ENCODE results near the gene IER2.
"Not testable (repeated sequence)": the region's sequence is repeated elsewhere in the genome, so short reads cannot be mapped to it uniquely, and the experiment has no call there.

The IER2 gene

GRCh38 chr19:13171146-13171545, 20.9 kb downstream of the IER2 start:
- Histone ChIP-seq H3K36me3 (ENCODE audit: control insufficient read depth, insufficient read depth, low read length) (no peaks in the 10 kb centered on the region), H3K79me2 (ENCODE audit: control insufficient read depth, insufficient read depth, low read length) (no peaks in the 10 kb centered on the region), H3K4ac (ENCODE audit: low read depth, low read length) (no peak overlapping the region), H2BK15ac (replicated peaks; ENCODE audit: low read depth) (no peak overlapping the region), H3K9ac (ENCODE audit: low read length) (no peak overlapping the region), H4K5ac (ENCODE audit: low read length) (no peak overlapping the region), H4K8ac (ENCODE audit: low read depth, low read length) (no peak overlapping the region), H3K4me3 (ENCODE audit: low read length) (no peak overlapping the region), H2BK120ac (ENCODE audit: low read depth, low read length) (no peak overlapping the region), H3K56ac (ENCODE audit: low read length) (no peak overlapping the region), H3K4me1 (ENCODE audit: control insufficient read depth, low read depth, low read length) (peaks cover 2% of the 10 kb centered on the region), H3K18ac (ENCODE audit: low read length) (no peak overlapping the region), H2BK5ac (ENCODE audit: low read length) (no peak overlapping the region), H3K4me2 (ENCODE audit: low read length) (no peak overlapping the region), H2AK5ac (ENCODE audit: low read length) (no peak overlapping the region), H3K27ac (ENCODE audit: low read depth, low read length) (no peak overlapping the region), H3K23ac (ENCODE audit: low read length) (no peak overlapping the region), H3K79me1 (ENCODE audit: low read length) (no peaks in the 10 kb centered on the region), H3K27me3 (ENCODE audit: insufficient read depth, low read length, poor library complexity) (no peaks in the 10 kb centered on the region)
- WGBS (ENCODE audit: extremely low coverage, insufficient coverage, low lambda C conversion rate), result no CpG with 5 or more reads among the region's 7 CpGs
- no peak for DNase-seq

GRCh38 chr19:13172346-13173138, 22.3 kb downstream of the IER2 start:
- Histone ChIP-seq H4K5ac (ENCODE audit: low read length) (no peak overlapping the region), H3K27ac (ENCODE audit: low read depth, low read length) (no peak overlapping the region), H2BK5ac (ENCODE audit: low read length) (no peak overlapping the region), H3K79me1 (ENCODE audit: low read length) (no peaks in the 10 kb centered on the region), H3K56ac (ENCODE audit: low read length) (peak overlapping the region; percentile 28), H3K4ac (ENCODE audit: low read depth, low read length) (no peak overlapping the region), H4K8ac (ENCODE audit: low read depth, low read length) (no peak overlapping the region), H2BK15ac (replicated peaks; ENCODE audit: low read depth) (no peak overlapping the region), H3K23ac (ENCODE audit: low read length) (no peak overlapping the region), H3K27me3 (ENCODE audit: insufficient read depth, low read length, poor library complexity) (no peaks in the 10 kb centered on the region), H3K4me1 (ENCODE audit: control insufficient read depth, low read depth, low read length) (no peaks in the 10 kb centered on the region), H2BK120ac (ENCODE audit: low read depth, low read length) (no peak overlapping the region), H3K79me2 (ENCODE audit: control insufficient read depth, insufficient read depth, low read length) (no peaks in the 10 kb centered on the region), H3K36me3 (ENCODE audit: control insufficient read depth, insufficient read depth, low read length) (no peaks in the 10 kb centered on the region), H3K4me3 (ENCODE audit: low read length) (no peak overlapping the region), H3K18ac (ENCODE audit: low read length) (no peak overlapping the region), H2AK5ac (ENCODE audit: low read length) (no peak overlapping the region), H3K4me2 (ENCODE audit: low read length) (no peak overlapping the region), H3K9ac (ENCODE audit: low read length) (no peak overlapping the region)
- no peak for DNase-seq
- WGBS (ENCODE audit: extremely low coverage, insufficient coverage, low lambda C conversion rate), result no CpG with 5 or more reads among the region's 18 CpGs

GRCh38 chr19:13173139-13173737, 23.0 kb downstream of the IER2 start:
- H3K4ac ChIP-seq (ENCODE audit: low read depth, low read length), result no peak overlapping the region
- H4K5ac ChIP-seq (ENCODE audit: low read length), result no peak overlapping the region
- H3K36me3 ChIP-seq (ENCODE audit: control insufficient read depth, insufficient read depth, low read length), result no peaks in the 10 kb centered on the region
- no peak for DNase-seq
- H3K79me1 ChIP-seq (ENCODE audit: low read length), result no peaks in the 10 kb centered on the region
- H3K27me3 ChIP-seq (ENCODE audit: insufficient read depth, low read length, poor library complexity), result no peaks in the 10 kb centered on the region
- no peak overlapping the region for H3K18ac ChIP-seq (ENCODE audit: low read length)
- H4K8ac ChIP-seq (ENCODE audit: low read depth, low read length), result no peak overlapping the region
- no peak overlapping the region for H3K56ac ChIP-seq (ENCODE audit: low read length)
- H3K4me3 ChIP-seq (ENCODE audit: low read length), result no peak overlapping the region
- no peak overlapping the region for H2BK120ac ChIP-seq (ENCODE audit: low read depth, low read length)
- H3K4me1 ChIP-seq (ENCODE audit: control insufficient read depth, low read depth, low read length), result no peaks in the 10 kb centered on the region
- no peaks in the 10 kb centered on the region for H3K79me2 ChIP-seq (ENCODE audit: control insufficient read depth, insufficient read depth, low read length)
- H3K4me2 ChIP-seq (ENCODE audit: low read length), result no peak overlapping the region
- H3K27ac ChIP-seq (ENCODE audit: low read depth, low read length), result no peak overlapping the region
- no peak overlapping the region for H3K23ac ChIP-seq (ENCODE audit: low read length)
- no peak overlapping the region for H3K9ac ChIP-seq (ENCODE audit: low read length)
- no CpG with 5 or more reads among the region's 12 CpGs for WGBS (ENCODE audit: extremely low coverage, insufficient coverage, low lambda C conversion rate)
- H2BK5ac ChIP-seq (ENCODE audit: low read length), result no peak overlapping the region
- H2BK15ac ChIP-seq (replicated peaks; ENCODE audit: low read depth), result no peak overlapping the region
- no peak overlapping the region for H2AK5ac ChIP-seq (ENCODE audit: low read length)

GRCh38 chr19:13176345-13176744, 26.1 kb downstream of the IER2 start:
- Histone ChIP-seq H3K4me3 (ENCODE audit: low read length) (no peak overlapping the region), H3K4ac (ENCODE audit: low read depth, low read length) (no peak overlapping the region), H3K56ac (ENCODE audit: low read length) (no peak overlapping the region), H2BK5ac (ENCODE audit: low read length) (no peak overlapping the region), H4K8ac (ENCODE audit: low read depth, low read length) (no peak overlapping the region), H3K18ac (ENCODE audit: low read length) (no peak overlapping the region), H2AK5ac (ENCODE audit: low read length) (no peak overlapping the region), H3K79me2 (ENCODE audit: control insufficient read depth, insufficient read depth, low read length) (no peaks in the 10 kb centered on the region), H3K9ac (ENCODE audit: low read length) (no peak overlapping the region), H3K36me3 (ENCODE audit: control insufficient read depth, insufficient read depth, low read length) (no peaks in the 10 kb centered on the region), H3K27me3 (ENCODE audit: insufficient read depth, low read length, poor library complexity) (no peaks in the 10 kb centered on the region), H2BK120ac (ENCODE audit: low read depth, low read length) (no peak overlapping the region), H3K4me2 (ENCODE audit: low read length) (no peak overlapping the region), H3K27ac (ENCODE audit: low read depth, low read length) (no peak overlapping the region), H2BK15ac (replicated peaks; ENCODE audit: low read depth) (no peak overlapping the region), H3K23ac (ENCODE audit: low read length) (no peak overlapping the region), H3K4me1 (ENCODE audit: control insufficient read depth, low read depth, low read length) (no peaks in the 10 kb centered on the region), H4K5ac (ENCODE audit: low read length) (no peak overlapping the region), H3K79me1 (ENCODE audit: low read length) (no peaks in the 10 kb centered on the region)
- no peak for DNase-seq
- WGBS (ENCODE audit: extremely low coverage, insufficient coverage, low lambda C conversion rate), result no CpG with 5 or more reads among the region's 8 CpGs

- not testable (repeated sequence) for H3K79me1 ChIP-seq (ENCODE audit: low read length); H4K5ac ChIP-seq (ENCODE audit: low read length); H3K4me3 ChIP-seq (ENCODE audit: low read length); H2AK5ac ChIP-seq (ENCODE audit: low read length); H2BK15ac ChIP-seq (replicated peaks; ENCODE audit: low read depth); H2BK120ac ChIP-seq (ENCODE audit: low read depth, low read length); H3K36me3 ChIP-seq (ENCODE audit: control insufficient read depth, insufficient read depth, low read length); H3K4me1 ChIP-seq (ENCODE audit: control insufficient read depth, low read depth, low read length); H4K8ac ChIP-seq (ENCODE audit: low read depth, low read length); H3K4me2 ChIP-seq (ENCODE audit: low read length); H3K4ac ChIP-seq (ENCODE audit: low read depth, low read length); H3K27ac ChIP-seq (ENCODE audit: low read depth, low read length); H3K27me3 ChIP-seq (ENCODE audit: insufficient read depth, low read length, poor library complexity); H3K23ac ChIP-seq (ENCODE audit: low read length); H2BK5ac ChIP-seq (ENCODE audit: low read length); H3K18ac ChIP-seq (ENCODE audit: low read length); DNase-seq; H3K56ac ChIP-seq (ENCODE audit: low read length); H3K9ac ChIP-seq (ENCODE audit: low read length); H3K79me2 ChIP-seq (ENCODE audit: control insufficient read depth, insufficient read depth, low read length)
- no CpG with 5 or more reads among the region's 5 CpGs for WGBS (ENCODE audit: extremely low coverage, insufficient coverage, low lambda C conversion rate)
Measured at GRCh38 chr19:13177584-13177983, 27.4 kb downstream of the IER2 start.
